HG03135 (cell line): ENCODE measurements around the gene HIPK3.
"Not testable (repeated sequence)": the region's sequence is repeated elsewhere in the genome, so short reads cannot be mapped to it uniquely, and the experiment has no call there.

Experiments
- ATAC-seq: cut with Tn5 transposase; IDR thresholded peaks from one replicate; pipeline ENCODE4 v1.9.1; 2021; ENCODE audit warnings: mild to moderate bottlenecking, moderate library complexity; ENCODE audit not compliant: unreplicated experiment

Gene HIPK3

DNA sequence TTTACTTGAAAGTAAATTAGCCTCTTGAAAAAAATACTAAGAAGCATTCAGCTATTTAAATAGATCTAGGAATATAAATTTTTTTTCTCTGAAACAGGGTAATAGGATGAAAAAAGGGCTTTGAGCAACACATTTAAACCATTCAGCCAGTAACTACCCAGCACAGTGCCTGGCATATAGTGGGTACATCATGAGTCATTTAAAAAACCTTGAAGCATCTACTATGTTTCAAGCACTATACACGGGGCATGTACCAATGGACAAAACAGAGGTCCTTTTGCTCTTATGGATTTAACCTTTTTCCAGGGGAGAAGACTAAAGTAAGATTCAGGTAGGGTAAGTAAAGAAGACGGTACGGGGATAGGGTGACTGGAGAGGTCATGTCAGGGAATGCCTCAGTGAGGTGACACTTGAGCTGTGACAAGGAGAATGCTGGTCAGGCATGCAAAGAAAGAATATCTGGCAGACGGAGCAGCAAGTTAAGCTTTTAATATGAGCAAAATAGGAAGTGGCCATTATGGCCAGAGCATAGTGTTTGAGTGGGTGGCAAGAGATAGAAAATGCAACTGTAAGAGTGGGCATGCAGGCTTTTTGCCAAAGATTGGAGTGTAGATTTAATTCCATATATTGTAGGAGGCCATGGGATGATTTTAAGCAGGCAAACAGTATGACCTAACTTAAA, 101.1 kb downstream of the HIPK3 start:
- ATAC-seq = no peak

DNA sequence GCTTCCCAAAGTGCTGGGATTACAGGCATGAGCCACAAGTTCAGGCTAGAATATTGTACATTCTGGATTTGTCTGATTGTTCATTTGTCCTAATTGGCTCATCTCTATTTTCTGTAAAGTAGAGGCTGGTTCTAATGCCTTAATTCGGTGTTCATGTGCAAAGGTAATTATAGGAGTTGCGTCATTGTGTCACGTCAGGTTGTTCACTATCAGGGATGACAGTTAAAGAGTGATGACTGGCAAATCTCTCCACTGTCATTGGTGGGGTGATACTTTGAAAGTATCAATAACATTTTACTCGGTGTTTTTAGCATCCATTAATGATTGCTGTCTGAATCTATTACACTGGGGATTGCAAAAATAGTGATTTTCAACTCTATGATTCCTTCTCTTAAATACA, 103.5 kb downstream of the HIPK3 start:
- no peak for ATAC-seq

DNA sequence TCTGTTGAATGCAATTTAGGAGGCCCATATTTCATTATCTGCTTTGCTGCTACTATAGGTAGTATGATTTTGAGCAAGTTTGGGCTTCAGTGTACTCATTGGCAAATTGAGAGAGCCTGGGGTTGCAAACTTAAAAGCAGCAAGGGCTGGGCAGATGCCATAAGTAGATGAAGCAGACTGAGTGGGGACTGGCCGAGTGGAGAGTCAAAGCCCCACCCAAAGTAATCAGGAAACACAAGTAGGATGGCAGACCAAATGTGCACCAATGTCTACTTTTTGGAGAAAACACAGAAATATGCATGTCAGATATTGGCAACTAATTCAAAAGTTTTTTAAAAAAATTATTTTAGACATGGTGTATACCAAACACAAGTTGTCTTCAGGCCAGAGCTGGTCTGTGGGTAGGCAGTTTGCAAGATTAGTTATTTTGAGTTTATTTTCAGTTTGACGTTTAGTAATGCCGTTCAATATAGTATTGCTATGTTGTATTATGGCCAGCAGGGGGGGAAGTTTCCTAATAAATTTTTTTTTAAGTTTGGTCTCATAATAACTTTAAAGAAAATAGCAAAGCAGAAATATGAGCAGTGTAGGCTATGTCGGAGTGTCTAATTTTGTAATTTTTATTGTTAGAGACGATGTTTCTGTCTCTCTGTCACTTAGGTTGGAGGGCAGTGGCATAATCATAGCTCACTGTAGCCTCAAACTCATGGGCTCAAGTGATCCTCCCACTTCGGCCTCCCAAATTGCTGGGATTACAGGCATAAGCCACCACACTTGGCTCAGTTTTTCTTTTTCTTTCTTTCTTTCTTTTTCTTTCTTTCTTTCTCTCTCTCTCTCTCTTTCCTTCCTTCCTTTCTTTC, 105.1 kb downstream of the HIPK3 start:
- ATAC-seq = no peak

DNA sequence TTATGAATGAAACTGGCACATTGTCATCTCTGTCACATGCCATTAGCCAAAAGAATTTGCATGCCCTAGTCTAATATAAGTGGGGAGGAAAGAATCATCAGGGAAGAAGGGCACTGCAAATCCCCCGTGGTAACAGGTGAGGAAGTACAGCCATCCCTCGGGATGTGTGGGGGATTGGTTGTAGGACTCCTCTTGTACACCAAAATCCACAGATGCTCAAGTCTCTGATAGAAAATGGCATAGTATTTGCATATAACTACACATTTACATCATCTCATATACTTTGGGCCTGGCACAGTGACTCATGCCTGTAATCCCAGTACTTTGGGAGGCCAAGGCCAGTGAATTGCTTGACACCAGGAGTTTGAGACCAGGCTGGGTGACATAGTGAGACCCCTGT, 109.7 kb downstream of the HIPK3 start:
- no peak for ATAC-seq

DNA sequence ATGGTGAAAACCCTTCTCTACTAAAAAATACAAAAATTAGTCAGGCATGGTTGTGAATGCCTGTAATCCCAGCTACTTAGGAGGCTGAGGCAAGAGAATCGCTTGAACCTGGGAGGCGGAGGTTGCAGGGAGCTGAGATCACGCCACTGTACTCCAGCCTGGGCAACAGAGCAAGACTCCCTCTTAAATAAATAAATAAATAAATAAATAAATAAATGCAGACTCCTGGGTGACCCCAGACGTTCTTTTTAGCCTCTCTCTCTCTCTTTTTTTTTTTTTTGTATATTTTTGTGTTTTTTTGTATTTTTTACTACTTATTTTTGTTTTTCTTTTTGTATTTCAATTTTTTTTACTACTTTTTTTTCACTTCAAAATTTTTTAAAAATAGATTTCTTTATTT, 111.3 kb downstream of the HIPK3 start:
- ATAC-seq = not testable (repeated sequence)

DNA sequence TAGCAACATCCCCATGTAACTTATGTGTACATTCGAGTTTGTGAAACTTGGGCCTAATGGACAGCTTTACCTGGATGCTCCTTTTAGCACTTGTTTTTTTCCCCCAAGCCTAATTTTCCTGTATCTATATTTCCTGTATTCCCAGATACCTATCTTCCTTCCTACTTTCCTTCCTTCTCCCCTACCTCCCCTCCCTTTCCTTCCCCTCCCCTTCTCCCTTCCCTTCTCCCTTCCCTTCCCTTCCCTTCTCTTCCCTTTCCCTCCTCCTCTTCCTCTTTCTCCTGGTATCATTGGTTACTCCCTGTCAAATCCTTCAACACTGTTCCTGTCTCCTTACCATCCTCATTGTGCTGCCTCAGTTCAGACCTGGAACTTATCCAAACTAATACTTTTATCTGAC, 111.8 kb downstream of the HIPK3 start:
- no peak for ATAC-seq

- ATAC-seq = no peak
Observed at GRCh38 chr11:33373636-33374035, 116.5 kb downstream of the HIPK3 start.

GRCh38 chr11:33375236-33375635, 118.1 kb downstream of the HIPK3 start:
- ATAC-seq = no peak

- ATAC-seq = no peak
Observed at GRCh38 chr11:33375688-33376311, 118.6 kb downstream of the HIPK3 start, which contains the start of gene KIAA1549L. Gene KIAA1549L, plus strand, starts transcription at chr11:33376108.

DNA sequence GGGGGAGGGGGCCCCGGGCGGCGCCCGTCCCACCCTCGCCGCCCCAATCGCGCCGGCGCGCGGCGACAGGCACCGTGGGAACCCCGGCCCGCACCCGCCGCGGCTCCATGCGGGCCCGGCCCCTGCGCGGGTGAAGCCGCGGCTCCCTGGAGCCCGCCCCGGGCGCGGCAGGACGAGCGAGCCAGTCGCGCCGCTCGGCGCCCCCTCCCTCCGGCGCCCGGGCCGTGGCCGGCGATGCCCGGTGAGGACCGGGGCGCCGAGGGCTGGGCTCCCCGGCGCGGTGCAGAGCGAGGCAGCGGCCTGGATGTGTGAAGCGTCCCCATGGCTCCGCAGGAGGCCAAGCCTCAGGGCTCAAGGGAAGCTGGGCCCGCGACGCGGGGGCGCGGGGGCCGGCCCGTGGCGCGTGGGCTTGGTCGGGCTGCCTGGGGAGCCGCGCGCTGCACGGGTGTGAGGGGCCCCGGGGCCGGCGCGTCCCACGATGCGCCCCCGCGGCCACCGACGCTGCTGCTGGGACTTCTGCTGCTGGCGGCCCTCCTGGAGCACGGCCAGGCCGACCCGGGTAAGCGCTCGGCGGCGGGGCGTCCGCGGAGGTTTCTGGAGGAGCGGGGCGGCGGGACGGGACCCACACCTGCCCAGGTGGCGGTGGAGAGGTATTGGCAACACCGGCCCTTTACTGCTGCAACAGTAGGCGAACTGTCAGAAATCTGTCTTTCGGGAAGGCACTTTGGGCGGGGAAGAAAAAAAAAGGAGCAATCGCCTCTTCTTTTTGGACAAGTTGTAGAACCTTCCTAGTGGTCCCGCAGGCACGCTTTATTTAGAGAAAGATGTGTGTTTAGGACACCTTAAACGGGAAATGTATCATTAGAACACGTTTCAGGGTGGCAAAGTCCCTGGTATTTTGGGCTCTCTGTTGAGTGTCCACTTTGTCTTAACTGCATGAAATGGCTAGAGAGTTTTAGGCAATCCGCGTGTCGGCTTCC, 119.4 kb downstream of the HIPK3 start:
- ATAC-seq = no peak

DNA sequence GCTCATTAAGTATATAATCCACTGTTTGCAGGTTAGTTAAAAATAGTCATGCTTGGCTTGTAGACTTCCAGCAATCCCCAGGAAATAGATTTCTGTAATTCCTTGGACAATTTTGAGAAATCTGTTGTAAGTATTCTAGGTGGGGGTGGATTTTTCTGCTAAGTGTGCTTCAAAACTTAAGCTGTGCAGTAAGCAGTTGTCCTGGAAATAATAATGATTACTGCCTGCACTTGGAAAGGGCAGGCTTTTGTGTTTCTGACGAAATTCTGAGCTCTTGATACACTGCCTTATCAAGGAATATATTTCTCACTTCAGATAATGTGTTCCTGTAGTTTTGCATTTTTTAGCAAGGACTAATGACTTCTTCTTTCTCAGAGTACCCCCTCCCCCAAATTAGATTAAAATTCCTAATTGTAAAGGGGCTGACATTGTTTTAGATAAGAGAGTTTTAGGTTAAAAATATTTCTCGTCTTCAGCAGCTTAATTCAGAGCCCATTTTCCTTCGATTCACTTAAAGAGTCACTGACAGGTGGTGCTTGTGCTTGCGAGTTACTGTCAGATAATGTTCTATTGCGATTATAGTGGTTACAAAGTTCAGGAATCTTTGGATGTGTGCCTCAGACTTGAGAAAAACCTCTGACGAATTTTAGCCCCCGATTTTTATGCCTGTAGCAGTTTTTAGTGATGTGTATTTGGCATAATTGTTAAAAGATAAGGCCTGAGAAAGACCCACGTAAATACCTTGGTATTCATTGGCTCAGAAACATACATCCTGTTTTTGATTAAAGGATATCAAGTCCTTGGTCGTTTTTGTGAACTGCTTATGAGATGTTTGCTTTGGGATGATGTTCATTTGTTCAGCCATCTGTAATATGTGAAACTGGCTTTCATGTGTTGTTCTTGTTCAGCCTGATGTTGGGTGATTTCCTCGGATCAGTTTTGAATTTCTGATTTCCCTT, 120.5 kb downstream of the HIPK3 start:
- ATAC-seq = no peak

DNA sequence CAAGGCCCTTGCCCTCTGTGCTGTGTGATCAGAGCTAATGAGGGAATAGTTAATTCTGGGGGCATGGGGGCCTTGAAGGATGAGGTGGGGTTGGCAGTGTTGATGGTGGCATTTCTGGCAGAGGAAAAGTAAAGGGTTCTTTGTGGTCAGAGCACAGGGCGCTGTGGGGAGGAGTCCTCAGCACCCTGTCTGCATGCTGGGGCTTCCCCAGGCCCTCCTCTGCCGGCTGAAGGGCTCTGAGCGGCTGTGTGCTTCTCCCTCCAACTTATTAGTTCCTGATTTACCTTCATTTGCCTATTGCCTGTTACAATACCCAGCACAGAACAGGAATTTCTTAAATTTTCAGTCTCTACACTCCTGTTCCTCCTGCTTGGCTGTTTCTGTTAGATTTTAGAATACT, 122.8 kb downstream of the HIPK3 start:
- ATAC-seq = no peak

DNA sequence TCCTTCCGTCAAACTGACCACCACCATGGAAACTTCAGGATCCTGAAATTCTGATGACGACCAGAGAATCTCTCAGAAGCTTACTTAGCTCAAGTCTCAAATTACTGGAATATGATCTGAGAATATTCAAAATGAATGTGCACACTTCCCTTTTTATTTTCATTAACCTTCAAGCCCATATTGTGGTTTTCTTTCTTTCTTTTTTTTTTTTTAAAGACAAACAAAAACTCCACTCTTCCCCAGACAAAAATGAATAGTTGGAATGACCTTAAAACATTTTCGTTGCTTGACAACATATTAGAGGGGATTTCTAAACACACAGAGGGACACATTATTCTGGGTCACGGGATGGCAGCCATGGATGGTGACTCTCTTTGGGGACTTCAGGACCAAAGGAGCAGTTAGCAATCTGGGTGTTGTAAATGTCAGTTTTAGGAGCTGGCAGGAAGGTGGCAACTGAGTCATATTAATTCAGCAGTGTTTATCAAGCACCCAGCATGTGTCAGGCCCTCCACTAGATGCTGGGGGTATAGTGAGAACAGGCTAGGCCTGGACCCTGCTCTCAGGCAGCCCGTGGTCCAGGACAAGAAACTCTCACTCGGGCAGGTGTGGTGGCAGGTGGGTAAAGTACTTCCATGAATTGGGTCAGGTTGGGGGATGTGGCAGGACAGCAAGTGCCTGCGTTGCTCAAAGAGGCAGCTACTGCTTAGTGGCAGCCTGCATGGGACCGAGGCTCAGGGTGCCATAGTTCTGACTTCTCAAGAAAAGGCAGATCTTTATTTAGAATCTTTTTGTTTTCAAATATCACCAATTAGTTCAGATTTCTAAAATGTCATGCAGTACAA, 126.1 kb downstream of the HIPK3 start:
- no peak for ATAC-seq

GRCh38 chr11:33383920-33384209, 126.7 kb downstream of the HIPK3 start:
- no peak for ATAC-seq

DNA sequence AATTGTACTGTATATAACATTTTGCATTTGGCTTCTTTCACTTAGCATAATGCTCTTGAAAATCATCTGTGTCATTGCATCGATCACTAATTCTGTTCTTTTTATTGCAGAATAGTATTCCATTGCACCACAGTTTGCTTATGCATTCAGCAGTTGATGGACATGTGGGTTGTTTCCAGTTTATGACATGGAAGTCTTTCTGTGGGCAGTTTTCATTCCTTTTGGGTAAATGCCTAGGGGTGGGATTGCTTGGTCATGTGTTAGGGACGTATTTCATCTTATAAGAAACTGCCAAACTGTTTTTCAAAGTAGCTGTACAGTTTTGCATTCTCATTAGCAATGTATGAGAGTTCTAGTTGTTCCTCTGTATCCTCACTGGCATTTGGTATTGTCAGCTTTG, 127.0 kb downstream of the HIPK3 start:
- ATAC-seq = no peak

DNA sequence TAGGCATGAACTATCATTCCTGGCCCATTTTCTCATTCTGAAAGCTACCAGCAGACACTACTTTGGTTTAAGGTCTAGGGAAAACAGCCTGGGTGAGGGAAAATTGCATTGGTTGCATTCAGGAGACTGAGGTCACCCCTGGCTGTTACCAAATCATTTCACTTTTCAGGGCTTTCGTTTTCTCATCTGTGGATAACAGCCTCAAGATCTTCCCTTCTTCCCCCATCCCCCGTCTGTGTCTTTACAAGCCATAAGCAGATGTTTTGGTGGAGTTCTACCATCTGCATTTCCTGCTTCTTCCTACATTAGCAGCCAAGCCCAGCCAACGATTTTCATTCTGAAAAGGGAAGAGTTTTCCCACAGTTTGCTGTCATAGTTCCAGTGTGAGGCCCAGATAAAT, 130.4 kb downstream of the HIPK3 start:
- ATAC-seq = no peak

DNA sequence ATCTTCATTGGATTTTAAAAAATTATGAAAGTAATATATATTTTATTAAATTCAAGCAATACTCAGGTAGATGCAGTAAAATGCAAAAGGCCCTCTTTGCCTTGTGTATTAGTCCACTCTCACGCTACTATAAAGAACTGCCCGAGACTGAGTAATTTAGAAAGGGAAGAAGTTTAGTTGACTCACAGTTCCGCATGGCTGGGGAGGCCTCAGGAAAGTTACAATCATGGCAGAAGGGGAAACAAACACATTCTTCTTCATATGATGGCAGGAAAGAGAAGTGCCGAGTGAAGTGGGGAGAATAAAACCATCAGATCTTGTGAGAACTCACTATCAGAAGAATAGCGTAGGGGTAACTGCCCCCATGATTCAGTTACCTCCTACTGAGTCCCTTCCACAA, 130.8 kb downstream of the HIPK3 start:
- no peak for ATAC-seq

DNA sequence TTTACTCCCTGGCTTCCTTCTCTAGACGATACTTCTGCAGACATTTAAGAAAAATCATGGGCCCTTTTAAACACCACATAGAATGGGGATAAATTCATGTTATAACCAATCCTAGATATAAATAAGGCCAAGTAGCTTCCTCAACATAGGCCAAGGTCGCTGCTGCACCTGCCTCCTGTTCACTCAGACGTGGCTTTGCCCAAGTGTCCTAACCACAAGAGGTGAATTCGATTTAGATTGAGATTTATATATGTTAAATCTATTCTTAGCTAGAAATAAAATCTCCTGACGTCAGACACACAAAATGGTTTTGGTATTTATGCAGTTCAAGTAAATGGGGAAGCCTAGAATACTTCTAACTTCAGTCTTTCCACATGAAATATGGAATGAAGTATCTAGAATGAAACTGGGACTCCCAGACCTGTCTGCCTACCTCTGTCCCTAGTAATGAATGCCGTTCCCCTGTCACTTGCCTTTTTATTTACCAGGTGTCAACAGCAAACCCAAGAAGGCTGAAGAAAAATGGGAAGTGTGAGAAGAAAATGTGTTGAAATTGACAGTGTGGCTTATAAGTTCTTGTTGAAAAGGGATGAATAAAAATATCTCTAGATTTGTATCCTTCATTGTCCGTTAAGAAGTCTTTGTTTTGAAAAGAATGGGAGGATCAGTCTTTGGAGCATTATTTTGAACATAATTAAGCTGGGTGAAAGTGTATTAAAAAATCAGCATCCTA, 131.8 kb downstream of the HIPK3 start:
- no peak for ATAC-seq
